GM18511 (cell line): ENCODE measurements around the gene PNMA8B.

Source experiments
- ATAC-seq: cut with Tn5 transposase; IDR thresholded peaks from one replicate; pipeline ENCODE4 v1.9.1; 2021; ENCODE audit warnings: mild to moderate bottlenecking, moderate library complexity; ENCODE audit not compliant: unreplicated experiment

PNMA8B gene

GRCh38 chr19:46487802-46488445, 7.7 kb downstream of the PNMA8B start:
- ATAC-seq, result no peak

- no peak for ATAC-seq
These were observed 8.4 kb downstream of the PNMA8B start for GRCh38 chr19:46487178-46487801.

- ATAC-seq, result no peak
These were observed 9.3 kb downstream of the PNMA8B start for GRCh38 chr19:46486358-46486757.

- no peak for ATAC-seq
These were observed 11.0 kb downstream of the PNMA8B start for GRCh38 chr19:46484656-46485055.

- ATAC-seq, result no peak
These were observed 13.0 kb downstream of the PNMA8B start for GRCh38 chr19:46482631-46483030.

GRCh38 chr19:46481947-46482346, 13.7 kb downstream of the PNMA8B start:
- ATAC-seq, result no peak

GRCh38 chr19:46481223-46481848, 14.3 kb downstream of the PNMA8B start:
- ATAC-seq, result no peak

- no peak for ATAC-seq
These were observed 15.3 kb downstream of the PNMA8B start for GRCh38 chr19:46480415-46480814.

GRCh38 chr19:46478356-46478986, 17.2 kb downstream of the PNMA8B start:
- ATAC-seq, result no peak

- ATAC-seq, result no peak
These were observed 19.7 kb downstream of the PNMA8B start for GRCh38 chr19:46475986-46476385.

- no peak for ATAC-seq
These were observed 21.5 kb downstream of the PNMA8B start for GRCh38 chr19:46474211-46474610.

GRCh38 chr19:46472592-46472991, 23.1 kb downstream of the PNMA8B start:
- ATAC-seq, result no peak

- no peak for ATAC-seq
These were observed 23.7 kb downstream of the PNMA8B start for GRCh38 chr19:46471811-46472543.

- ATAC-seq, result no peak
These were observed 24.4 kb downstream of the PNMA8B start, which contains the start of gene PNMA8A for GRCh38 chr19:46471116-46471733. Gene PNMA8A, minus strand, starts transcription at chr19:46471563. Its CDS starts 528 bp downstream, at chr19:46471035.

GRCh38 chr19:46470376-46470775, 25.3 kb downstream of the PNMA8B start:
- no peak for ATAC-seq

GRCh38 chr19:46469541-46470185, 26.0 kb downstream of the PNMA8B start:
- ATAC-seq, result no peak

GRCh38 chr19:46466536-46467196, 29.0 kb downstream of the PNMA8B start:
- ATAC-seq, result no peak

- ATAC-seq, result no peak
These were observed 32.2 kb downstream of the PNMA8B start for GRCh38 chr19:46463516-46463915.

GRCh38 chr19:46461537-46461936, 34.1 kb downstream of the PNMA8B start:
- no peak for ATAC-seq

- no peak for ATAC-seq
These were observed 34.7 kb downstream of the PNMA8B start for GRCh38 chr19:46460981-46461380.
